Measurements from ENCODE around the gene POLE2.

DNA sequence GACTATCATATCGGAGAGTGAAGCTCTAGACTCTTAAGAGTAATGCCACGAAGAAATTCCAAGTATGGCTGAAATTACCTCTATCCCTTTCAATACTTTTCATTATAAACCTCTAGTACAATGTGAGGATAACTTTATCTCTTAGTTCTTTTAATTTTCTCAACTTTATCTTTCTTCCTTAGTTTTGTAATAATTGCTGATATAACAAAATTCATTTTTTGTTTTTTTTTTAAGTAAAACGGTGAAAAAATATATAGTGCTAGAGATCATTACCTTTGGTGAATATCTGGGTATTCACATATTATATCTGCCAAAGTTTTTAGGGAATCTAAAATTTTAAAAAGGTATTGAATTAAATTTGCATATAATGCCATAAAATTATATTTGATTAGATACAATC is 33.5 kb downstream of the POLE2 start:
- TF ChIP-seq, protein P1, sequence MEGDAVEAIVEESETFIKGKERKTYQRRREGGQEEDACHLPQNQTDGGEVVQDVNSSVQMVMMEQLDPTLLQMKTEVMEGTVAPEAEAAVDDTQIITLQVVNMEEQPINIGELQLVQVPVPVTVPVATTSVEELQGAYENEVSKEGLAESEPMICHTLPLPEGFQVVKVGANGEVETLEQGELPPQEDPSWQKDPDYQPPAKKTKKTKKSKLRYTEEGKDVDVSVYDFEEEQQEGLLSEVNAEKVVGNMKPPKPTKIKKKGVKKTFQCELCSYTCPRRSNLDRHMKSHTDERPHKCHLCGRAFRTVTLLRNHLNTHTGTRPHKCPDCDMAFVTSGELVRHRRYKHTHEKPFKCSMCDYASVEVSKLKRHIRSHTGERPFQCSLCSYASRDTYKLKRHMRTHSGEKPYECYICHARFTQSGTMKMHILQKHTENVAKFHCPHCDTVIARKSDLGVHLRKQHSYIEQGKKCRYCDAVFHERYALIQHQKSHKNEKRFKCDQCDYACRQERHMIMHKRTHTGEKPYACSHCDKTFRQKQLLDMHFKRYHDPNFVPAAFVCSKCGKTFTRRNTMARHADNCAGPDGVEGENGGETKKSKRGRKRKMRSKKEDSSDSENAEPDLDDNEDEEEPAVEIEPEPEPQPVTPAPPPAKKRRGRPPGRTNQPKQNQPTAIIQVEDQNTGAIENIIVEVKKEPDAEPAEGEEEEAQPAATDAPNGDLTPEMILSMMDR (IDR thresholded peaks at IDR 0.05; ENCODE audit: low read depth, low read length) = no peak
- no peak for TF ChIP-seq EZH2phosphoT487 (IDR thresholded peaks at IDR 0.05; ENCODE audit: low read depth)

Data from OCI-LY3 (cell line).